H1 (cell line): Measurements from ENCODE around the gene DHX9. TPM values are rescaled to one million over a fixed set of nuclear protein-coding genes. Genes with fewer than 3 reads are reported as not detected.

Experiments
- CTCF ChIA-PET: fragments of 300-600 bp; sonication (Branson Sonifier 250); formaldehyde crosslinking; loops from one replicate; lab custom pipeline; 2021; ENCODE audit not compliant: partially characterized antibody; lab: Charles Lee
- POLR2A ChIA-PET: fragments of 300-600 bp; sonication (Branson Sonifier 250); formaldehyde crosslinking; loops from one replicate; lab custom pipeline; 2021; ENCODE audit warnings: inconsistent platforms; ENCODE audit not compliant: partially characterized antibody; lab: Charles Lee
- DNase-seq, 2 experiments: peaks; one replicate each; pipeline versions ENCODE4 v3.0.0 to v3.0.0-alpha.2; 2010 to 2022; ENCODE audit warnings: low spot score in 2 of 2, low read depth in 1 of 2, mixed read lengths in 1 of 2
- FAIRE-seq: peaks from 2 replicates; lab custom pipeline; 2011; peaks lifted over from hg19 to GRCh38; lab: Jason Lieb, UNC
- H2AFZ ChIP-seq: 2 replicates; pipeline ENCODE4 v1.8.1; 2012; ENCODE audit warnings: low read length, inconsistent platforms
- H2AK5ac ChIP-seq: 2 replicates; pipeline ENCODE4 v1.6.1; 2013; ENCODE audit warnings: low read depth, low read length
- H2BK120ac ChIP-seq: replicated peaks from 2 replicates; pipeline ENCODE3; 2013; ENCODE audit warnings: low read depth, low read length, inconsistent platforms
- H2BK12ac ChIP-seq: 2 replicates; pipeline ENCODE4 v1.6.1; 2013; ENCODE audit warnings: low read depth, low read length
- H2BK15ac ChIP-seq: 2 replicates; pipeline ENCODE4 v1.6.1; 2013; ENCODE audit warnings: low read length
- H2BK20ac ChIP-seq: 2 replicates; pipeline ENCODE4 v1.6.1; 2013; ENCODE audit warnings: low read length
- H2BK5ac ChIP-seq: 2 replicates; pipeline ENCODE4 v1.6.1; 2013; ENCODE audit warnings: low read depth, low read length
- H3K14ac ChIP-seq: 2 replicates; pipeline ENCODE4 v1.6.1; 2013; ENCODE audit warnings: inconsistent platforms; ENCODE audit not compliant: insufficient read length
- H3K18ac ChIP-seq: 2 replicates; pipeline ENCODE4 v1.6.1; 2013; ENCODE audit warnings: low read length; ENCODE audit errors: extremely low read depth
- H3K23ac ChIP-seq: 2 replicates; pipeline ENCODE4 v1.6.1; 2013; ENCODE audit warnings: inconsistent platforms; ENCODE audit not compliant: insufficient read length
- H3K23me2 ChIP-seq: 2 replicates; pipeline ENCODE4 v1.6.1; 2013; ENCODE audit warnings: low read depth, low read length
- H3K27ac ChIP-seq: 2 replicates; pipeline ENCODE4 v1.6.1; 2011; ENCODE audit warnings: low read depth, low read length, inconsistent platforms
- H3K27me3 ChIP-seq, 4 experiments: replicated peaks in 1 of 4; 1 replicate in 1 of 4; 2 replicates in 3 of 4; pipeline versions ENCODE4 v1.6.1 to v1.8.1; 2011 to 2013; ENCODE audit warnings: low read length in 3 of 4, mild to moderate bottlenecking in 3 of 4, inconsistent platforms in 2 of 4, mixed read lengths in 2 of 4, moderate library complexity in 1 of 4; ENCODE audit not compliant: control insufficient read depth in 3 of 4, insufficient read depth in 3 of 4; ENCODE audit errors: extremely low read depth in 1 of 4
- H3K36me3 ChIP-seq, 4 experiments: 2 replicates each; pipeline versions ENCODE4 v1.6.1 to v1.8.1; 2011 to 2013; ENCODE audit warnings: mild to moderate bottlenecking in 4 of 4, low read length in 3 of 4, moderate library complexity in 2 of 4, control low read depth in 1 of 4, inconsistent platforms in 1 of 4; ENCODE audit not compliant: insufficient read depth in 4 of 4, control insufficient read depth in 2 of 4
- H3K4ac ChIP-seq: replicated peaks from 2 replicates; pipeline ENCODE3; 2013; ENCODE audit warnings: low read length, low read depth, mixed read lengths, inconsistent platforms; ENCODE audit not compliant: insufficient read length
- H3K4me1 ChIP-seq, 4 experiments: replicated peaks in 1 of 4; 1 replicate in 1 of 4; 2 replicates in 3 of 4; pipeline versions ENCODE4 v1.6.1 to v1.8.1; 2011 to 2013; ENCODE audit warnings: low read length in 3 of 4, inconsistent platforms in 2 of 4, mixed read lengths in 1 of 4; ENCODE audit not compliant: insufficient read depth in 4 of 4, control insufficient read depth in 3 of 4
- H3K4me2 ChIP-seq, 2 experiments: 2 replicates each; pipeline versions ENCODE4 v1.6.1 to v1.8.1; 2011 to 2013; ENCODE audit warnings: low read depth in 2 of 2, low read length in 2 of 2, control low read depth in 1 of 2, inconsistent platforms in 1 of 2, mild to moderate bottlenecking in 1 of 2; ENCODE audit not compliant: insufficient read depth in 1 of 2
- H3K4me3 ChIP-seq, 4 experiments: fragments of 200-600, 300-600 bp in 1 of 4; sonication (generic), shearing (Covaris generic), sonication (Bioruptor Twin) in 1 of 4; 2 replicates each; pipeline versions ENCODE4 v1.5.1 to v1.8.1; 2011 to 2016; ENCODE audit warnings: low read length in 4 of 4, low read depth in 3 of 4, control low read depth in 2 of 4, inconsistent platforms in 2 of 4, mild to moderate bottlenecking in 2 of 4, mixed read lengths in 1 of 4, moderate library complexity in 1 of 4; ENCODE audit not compliant: insufficient read depth in 2 of 4; ENCODE audit errors: extremely low read depth in 1 of 4
- H3K56ac ChIP-seq: replicated peaks from 2 replicates; pipeline ENCODE3; 2013; ENCODE audit warnings: low read depth, mild to moderate bottlenecking, mixed read lengths, low read length, inconsistent platforms; ENCODE audit not compliant: insufficient read length
- H3K79me1 ChIP-seq: 2 replicates; pipeline ENCODE4 v1.6.1; 2013; ENCODE audit warnings: low read depth, low read length, control low read depth
- H3K79me2 ChIP-seq, 2 experiments: 2 replicates each; pipeline versions ENCODE4 v1.6.1 to v1.8.1; 2012 to 2013; ENCODE audit warnings: low read length in 2 of 2, mild to moderate bottlenecking in 2 of 2, inconsistent platforms in 1 of 2; ENCODE audit not compliant: insufficient read depth in 2 of 2, control insufficient read depth in 1 of 2
- H3K9ac ChIP-seq, 4 experiments: replicated peaks in 1 of 4; 1 replicate in 1 of 4; 2 replicates in 3 of 4; pipeline versions ENCODE4 v1.6.1 to v1.8.1; 2011 to 2013; ENCODE audit warnings: low read depth in 3 of 4, low read length in 3 of 4, control low read depth in 2 of 4, mild to moderate bottlenecking in 2 of 4, moderate library complexity in 2 of 4, inconsistent platforms in 1 of 4; ENCODE audit errors: extremely low read depth in 1 of 4
- H3K9me3 ChIP-seq, 2 experiments: 2 replicates each; pipeline versions ENCODE4 v1.6.1 to v1.8.1; 2012 to 2013; ENCODE audit warnings: mild to moderate bottlenecking in 2 of 2, moderate library complexity in 2 of 2, control low read depth in 1 of 2, inconsistent platforms in 1 of 2, low read depth in 1 of 2, low read length in 1 of 2, mixed read lengths in 1 of 2; ENCODE audit not compliant: insufficient read depth in 2 of 2
- H4K20me1 ChIP-seq, 2 experiments: replicated peaks in 1 of 2; 2 replicates each; pipeline versions ENCODE3 to v1.8.1; 2011 to 2013; ENCODE audit warnings: inconsistent platforms in 2 of 2, low read length in 2 of 2, mild to moderate bottlenecking in 1 of 2; ENCODE audit not compliant: insufficient read depth in 2 of 2, control insufficient read depth in 1 of 2
- H4K5ac ChIP-seq: 2 replicates; pipeline ENCODE4 v1.6.1; 2013; ENCODE audit warnings: low read length, low read depth, mixed read lengths, inconsistent platforms; ENCODE audit not compliant: insufficient read length
- H4K8ac ChIP-seq: 2 replicates; pipeline ENCODE4 v1.8.0; 2013; ENCODE audit warnings: mild to moderate bottlenecking, moderate library complexity, low read length, inconsistent platforms; ENCODE audit not compliant: insufficient read depth; ENCODE audit errors: extremely low read depth
- H4K91ac ChIP-seq: replicated peaks from 2 replicates; pipeline ENCODE3; 2013; ENCODE audit warnings: low read length, mixed read lengths, inconsistent platforms; ENCODE audit not compliant: insufficient read length
- CHD1 ChIP-seq: IDR thresholded peaks from 2 replicates; pipeline ENCODE4 v1.6.1; 2012; ENCODE audit warnings: low read depth, low read length, improper control_type of control experiment
- CTBP2 ChIP-seq: IDR thresholded peaks from 2 replicates; pipeline ENCODE4 v1.7.0; 2011; ENCODE audit warnings: borderline replicate concordance, mild to moderate bottlenecking, moderate library complexity, mixed read lengths, low read length; ENCODE audit not compliant: insufficient read depth, insufficient read length
- EP300 ChIP-seq, 2 experiments: IDR thresholded peaks; 1 replicate in 1 of 2; 2 replicates in 1 of 2; pipeline ENCODE4 v1.6.1; 2011 to 2012; ENCODE audit warnings: low read depth in 2 of 2, low read length in 2 of 2, mild to moderate bottlenecking in 2 of 2, borderline replicate concordance in 1 of 2, inconsistent platforms in 1 of 2, moderate library complexity in 1 of 2
- EZH2 ChIP-seq: fragments of 200-600 bp; sonication (generic); IDR thresholded peaks from 2 replicates; pipeline ENCODE4 v1.7.1; 2012; ENCODE audit warnings: low read depth, mild to moderate bottlenecking, moderate library complexity, low read length, inconsistent platforms; ENCODE audit not compliant: severe bottlenecking
- WGBS, 2 experiments: shearing (Covaris generic) in 1 of 2; methylation state at CpG; one replicate each; pipeline versions ENCODE4 v1.1.6 to v1.1.7; 2013 to 2015; ENCODE audit warnings: low lambda C conversion rate in 2 of 2, mixed read lengths in 2 of 2, inconsistent platforms in 1 of 2, low coverage in 1 of 2, missing lambda C conversion rate in 1 of 2; ENCODE audit not compliant: insufficient replicate concordance in 2 of 2, insufficient coverage in 1 of 2, insufficient read length in 1 of 2; ENCODE audit errors: extremely low coverage in 1 of 2, missing lambda C conversion rate in 1 of 2; 5-methylcytosine and 5-hydroxymethylcytosine counted together
- polyA plus RNA-seq, 7 experiments: library from polyadenylated mRNA; depleted of rRNA in 3 of 7; stranded (reverse) in 5 of 7; unstranded in 2 of 7; fragments of >200 nt in 5 of 7; fragments of 200-250 nt in 2 of 7; gene quantifications; 1 replicate in 5 of 7; 2 replicates in 1 of 7; 4 replicates in 1 of 7; pipeline versions ENCODE4 v1.2.1 to v1.2.3, GENCODE V29; 2011 to 2013; ENCODE audit warnings: missing spikeins in 2 of 7, mixed read lengths in 2 of 7
- total RNA-seq: library from RNA; stranded (reverse); fragmentation: NEBNext Ultra II Directional; extraction: Animal tissue kit (Norgen Biotek cat#: 25700); gene quantifications from 2 replicates; pipeline ENCODE4 v1.2.1, GENCODE V29; 2021

DHX9 gene
- total and polyA plus RNA-seq, 2 of the 8 experiments (the other 6 are each of a cell fraction or from before 2014, with no cell fraction given): 153 to 333 TPM

DNA sequence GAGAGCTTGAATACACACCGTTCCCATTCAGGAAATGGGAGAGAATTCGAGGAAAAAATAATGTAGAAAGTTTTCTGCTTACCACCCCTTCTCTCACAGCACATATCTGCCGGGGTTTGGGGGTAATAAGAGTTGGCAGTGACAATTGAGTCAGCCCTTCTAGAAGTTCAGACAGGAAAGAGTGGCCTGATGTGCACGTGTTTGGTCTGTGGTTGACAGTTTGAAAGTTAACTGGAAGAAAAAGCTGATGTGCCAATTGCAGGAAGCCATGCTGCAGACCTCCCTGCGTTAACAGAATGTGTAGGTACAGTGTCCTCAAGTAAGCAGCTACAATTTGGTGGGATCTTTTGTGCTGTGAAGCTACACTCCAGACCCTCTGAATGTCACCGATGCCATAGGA lies 50.9 kb downstream of the DHX9 start:
- Histone ChIP-seq H2BK120ac (no peak overlapping the region), H3K56ac (no peak overlapping the region), H4K5ac (no peak overlapping the region), H2BK20ac (no peak overlapping the region), H2AK5ac (no peak overlapping the region), H3K27ac (no peak overlapping the region), H3K79me2 (no peaks in the 10 kb centered on the region), H3K4ac (no peak overlapping the region), H3K36me3 (peaks cover 11 to 38% (median 32%) of the 10 kb centered on the region in 4 experiments; a peak in 7 of 8 replicates), H3K9me3 (no peaks in the 10 kb centered on the region), H2AFZ (no peak overlapping the region), H3K9ac (no peak overlapping the region), H3K14ac (no peak overlapping the region), H3K4me2 (no peak overlapping the region), H4K91ac (no peak overlapping the region), H4K20me1 (peaks cover 6 to 10% of the 10 kb centered on the region in 2 experiments), H3K79me1 (no peaks in the 10 kb centered on the region), H3K4me3 (no peak overlapping the region), H4K8ac (no peak overlapping the region), H2BK15ac (no peak overlapping the region), H3K23ac (no peak overlapping the region), H3K27me3 (no peaks in the 10 kb centered on the region), H2BK5ac (no peak overlapping the region), H2BK12ac (no peak overlapping the region), H3K4me1 (no peaks in the 10 kb centered on the region), H3K23me2 (no peaks in the 10 kb centered on the region; the same call in 1 of the 2 replicates), H3K18ac (no peak overlapping the region)
- DNase-seq: no peak
- POLR2A ChIA-PET: interaction anchor here (0.8 to 4.7 kb wide), 21 partner anchors 9 to 746 kb away, joined by 3 to 52 read pairs (median 7); no protein-coding TSS in a partner anchor
- CTCF ChIA-PET: interaction anchor here (0.8 to 1.6 kb wide), 4 partner anchors 14 to 289 kb away, joined by 3 to 7 read pairs (median 3); no protein-coding TSS in a partner anchor
- 85% methylated on average over 6 of the region's 6 CpGs; no CpG with 5 or more reads in 1 of the 2 experiments for WGBS, 2 experiments
- no peak for TF ChIP-seq EZH2
- no peak for TF ChIP-seq CTBP2
- no peak for TF ChIP-seq EP300 (IDR thresholded peaks at IDR 0.05; ENCODE audit: borderline replicate concordance in 1 of 2, low read depth in 2 of 2, low read length in 2 of 2)
- TF ChIP-seq CHD1: no peak
- FAIRE-seq: no peak
